ENCODE data around the gene RASA2.
A peak's percentile ranks its signal among the peaks of the same experiment; 100 is the strongest.
"Not testable (repeated sequence)": the region's sequence is repeated elsewhere in the genome, so short reads cannot be mapped to it uniquely, and the experiment has no call there.

RASA2 gene

DNA sequence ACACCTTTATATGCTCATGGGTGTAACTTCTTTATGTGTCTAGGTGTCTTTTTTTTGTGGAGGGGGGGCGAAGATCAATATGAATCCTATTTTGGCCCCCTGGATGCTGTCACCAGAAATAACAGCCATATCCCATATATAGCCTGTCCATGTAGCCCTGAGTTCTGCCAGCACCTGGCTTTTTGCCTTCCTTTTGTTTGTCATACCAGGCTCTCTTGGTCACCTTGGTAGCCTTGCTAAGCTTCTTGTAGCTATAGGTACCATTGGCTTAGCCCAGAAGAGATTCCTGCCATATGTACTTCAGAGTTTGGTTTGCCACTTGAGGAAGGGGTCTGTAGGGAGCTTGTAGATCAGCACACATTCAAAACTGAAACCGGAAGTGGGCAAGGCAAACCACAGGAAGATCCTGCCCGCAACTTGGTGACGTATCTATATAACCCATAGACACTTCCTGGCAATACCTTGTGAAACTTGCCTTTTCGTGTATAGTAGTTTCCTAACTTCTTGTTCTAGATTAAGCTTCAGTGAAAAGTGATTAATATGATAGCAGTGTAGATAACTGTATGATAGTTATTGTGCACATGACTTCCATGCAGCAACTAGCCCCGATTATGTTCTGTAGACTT, 11.9 kb downstream of the RASA2 start:
- peak; percentile 67 for DNase-seq (ENCODE audit: low spot score)

DNA sequence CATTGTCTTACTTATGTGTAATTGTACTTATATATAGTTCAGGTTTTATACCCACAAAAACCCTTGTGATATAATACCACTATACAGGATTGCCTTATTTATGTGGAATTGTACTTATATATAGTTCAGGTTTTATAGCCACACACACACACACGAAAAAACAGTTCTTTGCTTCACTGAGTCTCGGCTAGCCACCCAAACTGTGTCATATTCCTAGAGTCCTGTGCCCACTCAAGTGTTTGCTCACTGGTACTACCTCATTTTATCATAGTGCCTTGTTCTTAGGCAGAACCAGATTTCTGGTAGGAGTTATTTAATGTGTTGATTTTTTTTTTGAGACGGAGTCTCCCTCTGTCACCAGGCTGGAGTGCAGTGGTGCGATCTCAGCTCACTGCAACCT, 12.5 kb downstream of the RASA2 start:
- DNase-seq (ENCODE audit: low spot score) = no peak

DNA sequence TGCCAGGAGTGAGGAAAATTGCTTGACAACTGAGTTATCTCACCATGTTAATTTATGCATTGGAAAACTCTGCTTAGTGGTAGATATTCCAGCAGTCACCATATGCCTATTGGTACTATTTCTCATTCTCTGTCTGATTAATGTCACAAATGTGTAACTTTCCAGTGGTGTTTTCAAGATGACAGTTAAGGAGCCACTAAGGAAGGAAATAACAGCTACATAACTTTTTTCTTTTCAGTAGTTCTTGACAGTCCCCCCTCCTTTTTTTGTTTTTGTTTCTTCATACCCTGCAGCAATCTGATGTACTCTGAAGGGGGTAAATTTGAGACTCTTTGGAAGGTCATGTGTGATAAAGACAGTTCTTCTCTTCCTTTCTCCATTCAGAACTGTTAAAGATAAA, 13.1 kb downstream of the RASA2 start:
- DNase-seq (ENCODE audit: low spot score) = no peak

DNA sequence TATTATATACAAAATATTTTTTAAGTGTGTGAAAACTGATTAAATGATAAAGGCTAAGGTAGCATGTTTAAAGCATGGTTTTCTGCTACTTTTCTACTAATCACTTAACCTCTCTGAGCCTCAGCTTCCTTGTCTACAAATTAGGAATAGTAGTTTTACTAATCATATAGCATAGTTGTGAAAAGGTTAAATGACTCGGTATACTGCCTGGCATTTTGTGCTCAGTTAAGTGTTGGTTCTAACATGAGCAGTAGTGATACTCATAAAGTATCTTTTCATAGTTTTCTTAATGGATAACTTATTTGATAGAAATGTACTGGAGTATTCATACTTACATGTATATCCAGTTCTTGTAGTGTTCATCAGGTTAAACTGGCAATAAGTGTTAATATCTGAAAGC, 13.6 kb downstream of the RASA2 start:
- no peak for DNase-seq (ENCODE audit: low spot score)

DNA sequence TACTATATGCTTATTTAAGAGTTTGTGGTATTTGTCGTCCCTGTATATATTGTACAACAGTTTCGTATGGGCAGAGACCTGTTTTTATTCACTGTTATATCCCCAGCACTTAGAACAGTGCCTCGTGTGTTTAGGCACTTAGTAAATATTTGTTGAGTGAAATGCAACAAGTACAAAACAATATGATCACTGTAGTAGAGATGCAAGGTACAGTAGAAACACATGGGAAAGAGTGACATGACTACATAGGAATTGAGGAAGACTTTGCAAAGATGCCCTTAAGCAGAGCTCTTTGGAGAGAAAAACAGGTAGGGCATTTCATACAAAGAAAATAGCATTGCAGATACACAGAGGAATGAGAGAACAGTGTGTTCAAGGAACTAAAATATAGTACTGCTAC, 18.3 kb downstream of the RASA2 start:
- no peak for DNase-seq (ENCODE audit: low spot score)

DNA sequence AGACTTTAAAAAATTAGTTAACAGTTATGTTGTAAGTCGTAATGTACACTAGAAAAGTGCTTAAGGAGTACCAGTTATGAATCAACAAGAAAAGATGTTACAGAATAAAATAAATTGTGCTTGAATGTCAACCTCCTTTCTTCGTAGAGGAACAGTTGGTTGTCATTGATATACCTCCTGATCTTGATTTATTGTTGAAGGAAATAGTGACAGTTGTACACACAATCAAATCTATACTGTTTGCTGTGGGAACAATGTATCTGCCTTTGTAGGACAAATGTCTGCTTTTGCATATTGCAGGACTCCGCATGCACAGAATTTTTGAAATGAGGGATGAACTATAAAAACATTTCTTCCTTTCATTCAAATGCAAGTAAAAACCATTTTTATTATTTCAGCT, 19.2 kb downstream of the RASA2 start:
- DNase-seq (ENCODE audit: low spot score) = no peak

DNA sequence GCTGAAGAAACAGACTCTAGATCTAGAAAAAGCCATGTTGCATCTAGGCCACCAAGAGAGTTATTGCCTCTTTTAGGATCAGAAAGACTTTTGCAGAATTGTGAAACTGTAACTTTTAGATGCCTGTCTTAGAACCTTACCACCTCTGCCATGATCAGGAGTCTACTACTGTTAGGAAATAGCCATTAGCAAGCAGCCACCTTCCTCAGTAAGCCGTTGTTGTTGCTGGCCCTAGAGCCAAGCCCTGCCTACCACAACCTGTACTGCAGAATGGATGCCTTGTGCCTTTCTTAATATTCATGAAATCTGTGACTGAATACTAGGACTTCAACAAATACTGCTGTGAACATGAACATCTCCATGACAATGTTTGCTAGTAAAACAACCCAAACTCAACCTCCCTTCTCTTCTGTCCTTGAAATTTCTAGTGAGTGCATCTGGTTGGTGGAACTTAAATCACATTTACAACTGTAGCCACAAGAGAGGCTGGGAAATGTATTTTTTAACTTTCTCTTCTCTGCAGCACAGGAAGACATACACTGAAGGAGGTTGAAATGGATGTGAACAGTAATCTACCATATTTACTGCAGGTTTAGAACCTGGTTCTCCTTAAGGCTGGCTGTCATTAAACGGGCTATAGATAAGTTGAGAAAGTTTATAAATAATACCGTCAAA, 20.7 kb downstream of the RASA2 start:
- no peak for DNase-seq (ENCODE audit: low spot score)

DNA sequence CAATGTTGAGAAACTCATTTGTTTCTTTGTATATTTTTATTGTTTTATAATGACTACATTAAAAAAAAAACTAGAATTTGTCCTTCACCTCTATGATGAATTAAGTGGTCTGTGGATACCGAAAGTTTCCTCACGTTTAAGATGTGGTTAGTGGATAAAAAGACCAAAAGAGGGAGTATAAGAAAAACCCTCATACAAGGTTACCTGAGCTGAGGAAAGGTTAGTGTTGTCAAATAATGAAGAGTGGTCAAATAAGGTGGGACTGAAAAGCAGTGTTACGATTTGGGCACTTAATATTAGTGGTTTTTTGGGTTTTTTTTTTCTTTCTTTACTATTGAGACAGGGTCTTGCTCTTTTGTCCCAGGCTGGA, 21.2 kb downstream of the RASA2 start:
- no peak for DNase-seq (ENCODE audit: low spot score)

DNA sequence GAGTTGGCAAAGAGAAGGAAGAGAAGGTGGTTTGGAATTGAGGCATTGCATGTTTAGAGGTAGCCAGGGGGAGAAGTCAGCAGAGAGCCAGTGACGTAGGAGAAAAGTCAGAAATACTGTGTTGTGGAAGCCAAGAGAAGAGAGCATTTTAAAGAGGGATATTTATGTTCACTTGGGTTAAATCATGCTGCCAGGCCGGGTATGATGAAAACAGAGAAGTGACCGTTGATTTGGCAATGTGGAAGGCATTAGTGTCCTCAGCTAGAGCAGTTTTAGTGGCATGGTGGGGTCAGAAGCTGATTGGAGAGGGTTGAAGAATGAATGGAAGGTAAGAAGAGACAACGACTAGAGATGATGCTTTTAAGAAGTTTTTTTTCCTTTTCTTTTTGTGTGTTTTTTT, 24.5 kb downstream of the RASA2 start:
- no peak for DNase-seq (ENCODE audit: low spot score)

DNA sequence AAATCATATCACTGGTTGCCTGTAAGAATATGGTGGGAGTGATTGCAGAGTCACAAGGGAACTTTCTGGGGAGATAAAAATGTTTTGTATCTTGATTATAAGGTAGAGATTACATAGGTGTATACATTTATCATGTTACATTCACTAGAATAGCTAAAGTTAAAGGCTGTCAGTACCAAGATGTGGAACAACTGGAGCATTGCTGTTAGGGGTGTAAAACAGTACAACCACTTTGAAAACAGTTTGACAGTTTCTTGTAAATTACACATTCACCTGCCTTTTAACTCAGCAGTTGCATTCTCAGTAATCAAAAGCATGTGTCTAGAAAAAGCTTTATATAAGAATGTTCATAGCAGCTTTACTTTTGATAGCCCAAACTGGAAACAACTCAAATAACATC, 27.6 kb downstream of the RASA2 start:
- no peak for DNase-seq (ENCODE audit: low spot score)

DNA sequence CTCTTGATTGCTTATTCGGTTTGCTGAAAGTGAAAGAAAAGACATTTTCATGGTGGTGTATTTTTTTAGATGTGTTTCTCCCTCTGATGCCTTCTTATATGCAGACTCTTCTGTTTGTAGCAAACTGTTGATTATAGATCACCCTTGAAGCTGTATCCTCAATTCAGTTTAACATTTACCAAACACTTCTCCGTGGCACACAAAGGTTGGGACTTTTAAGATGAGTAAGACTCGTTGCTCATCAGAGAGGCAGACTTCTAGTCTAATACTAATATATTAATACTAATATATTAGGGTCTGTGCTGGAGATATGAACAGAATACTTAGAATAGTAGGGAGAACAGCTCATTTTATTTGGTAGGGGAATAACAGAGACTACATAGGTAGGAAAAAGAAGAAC, 32.8 kb downstream of the RASA2 start:
- DNase-seq (ENCODE audit: low spot score) = no peak

DNA sequence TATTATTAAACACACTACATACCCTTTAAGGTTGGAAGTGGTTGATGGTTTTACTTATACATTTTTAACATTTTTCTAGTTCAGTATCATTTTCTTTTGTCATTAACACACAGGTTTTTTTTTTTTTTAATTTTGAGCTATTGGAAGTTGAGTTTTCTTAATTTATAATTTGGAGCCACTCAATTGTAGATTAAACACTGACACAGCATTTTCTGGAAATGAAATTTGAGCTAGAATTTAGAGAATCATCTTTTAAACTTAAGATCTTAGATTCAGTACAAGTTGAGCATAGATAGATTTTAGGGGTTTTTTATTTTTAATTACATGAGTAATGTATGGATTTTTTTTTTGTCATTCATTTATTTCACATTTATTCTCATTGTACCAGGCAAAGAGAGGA, 35.0 kb downstream of the RASA2 start:
- no peak for DNase-seq (ENCODE audit: low spot score)

DNA sequence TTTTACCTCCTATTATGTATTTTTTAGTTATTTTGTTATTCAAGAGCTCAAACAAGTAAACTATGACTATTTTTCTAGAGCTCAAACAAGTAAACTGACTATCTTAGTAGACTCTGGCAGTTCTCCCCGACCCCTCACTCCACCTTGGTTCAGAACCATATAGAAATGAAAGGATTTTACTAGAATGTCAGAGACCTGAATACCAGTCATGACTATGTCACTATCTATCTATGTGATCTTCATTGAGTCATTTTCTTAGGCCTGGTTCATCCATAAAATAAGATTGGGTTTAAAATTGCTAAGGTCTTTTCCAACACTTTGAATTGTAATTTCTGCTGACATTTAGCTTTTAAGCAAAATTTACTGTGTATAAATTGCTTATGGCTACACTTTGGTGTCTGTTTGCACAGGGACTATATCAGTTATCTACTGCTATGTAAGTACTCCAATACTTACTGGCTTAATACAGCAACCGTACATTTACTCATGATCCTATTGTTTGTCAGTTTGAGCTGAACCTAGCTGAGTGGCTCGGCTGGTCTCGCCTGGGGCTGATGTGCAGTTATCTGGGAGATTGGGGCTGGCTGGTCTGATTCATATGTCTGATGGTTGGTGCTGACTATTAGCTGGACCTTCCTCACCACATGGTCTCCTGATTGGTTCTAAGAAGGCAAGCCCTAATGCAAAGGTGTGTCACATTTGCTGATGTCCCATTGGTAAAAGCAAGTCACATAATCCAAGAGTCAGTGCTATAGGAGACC, 37.0 kb downstream of the RASA2 start:
- DNase-seq (ENCODE audit: low spot score) = no peak

DNA sequence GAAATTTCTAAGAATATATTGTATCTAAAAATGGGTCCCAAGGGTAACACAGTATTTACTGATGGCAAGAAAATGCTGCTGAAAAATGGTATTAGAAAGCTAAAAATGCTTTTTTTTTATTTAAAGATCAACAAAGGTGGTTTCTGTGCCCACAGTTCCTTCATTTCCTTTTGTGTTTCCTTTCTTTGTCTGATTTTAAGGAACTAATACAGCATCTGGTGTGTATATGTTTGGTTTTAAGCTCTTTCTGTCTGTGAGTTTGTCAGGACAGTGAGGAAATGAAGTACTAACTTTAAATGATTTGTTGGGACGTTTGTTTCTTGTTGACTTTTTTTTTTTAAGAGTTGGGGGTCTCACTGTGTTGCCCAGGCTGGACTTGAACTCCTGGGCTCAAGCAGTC, 38.2 kb downstream of the RASA2 start:
- DNase-seq (ENCODE audit: low spot score) = no peak

DNA sequence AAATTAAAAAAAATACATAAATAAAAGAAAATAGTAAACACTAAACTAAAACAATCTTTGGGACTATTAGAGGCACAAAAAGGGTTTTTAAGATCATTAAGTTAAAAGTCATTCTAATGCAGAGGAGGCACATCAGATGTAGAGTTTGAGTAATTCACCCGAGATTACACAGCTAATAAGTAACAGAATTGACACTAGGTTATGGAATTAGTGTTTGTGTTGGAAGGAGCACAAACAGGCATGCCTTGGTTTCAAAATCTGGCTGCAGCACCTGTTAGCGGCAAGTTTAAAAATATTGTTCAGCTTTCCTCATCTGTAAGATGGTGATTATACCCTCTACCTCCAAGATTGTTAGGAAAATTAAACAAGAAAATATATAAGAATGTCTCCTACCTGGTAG, 39.0 kb downstream of the RASA2 start:
- no peak for DNase-seq (ENCODE audit: low spot score)

DNA sequence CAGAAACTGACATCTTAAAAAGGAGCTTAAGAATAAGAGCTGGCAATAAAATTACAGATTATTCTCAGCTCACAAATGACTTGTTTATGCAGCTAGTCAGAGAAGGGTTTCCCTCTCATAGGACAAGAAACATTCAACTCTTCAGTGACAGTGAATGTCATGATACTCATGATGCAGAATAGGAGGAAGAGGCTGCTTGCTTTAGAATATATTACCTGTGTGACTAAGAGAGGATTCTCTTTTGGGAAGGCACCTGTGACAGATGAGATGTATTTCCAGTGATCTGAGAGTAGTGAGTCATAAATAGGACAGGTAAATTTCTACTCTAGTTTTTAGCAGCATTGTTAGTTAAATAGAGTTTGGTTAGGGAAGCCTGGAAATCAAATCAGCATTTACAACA, 39.9 kb downstream of the RASA2 start:
- no peak for DNase-seq (ENCODE audit: low spot score)

DNA sequence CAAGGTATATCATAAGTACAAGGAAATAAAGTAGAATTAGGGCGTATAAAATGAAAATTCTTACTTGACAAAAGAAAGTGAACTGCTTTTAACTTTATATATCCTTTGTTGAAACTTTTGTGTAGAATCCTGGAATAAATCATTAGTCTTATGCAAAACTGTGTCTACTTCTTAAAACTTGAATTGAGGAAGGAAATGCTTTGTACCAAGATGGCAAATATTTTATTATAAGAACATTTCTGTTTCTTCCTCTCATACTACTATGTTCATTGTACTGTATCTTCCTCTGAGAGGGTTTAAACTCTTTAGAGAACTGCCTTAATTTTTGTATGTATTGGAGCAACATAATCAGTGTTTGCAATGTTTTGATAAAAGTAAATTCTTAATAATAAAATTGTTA, 42.0 kb downstream of the RASA2 start:
- no peak for DNase-seq (ENCODE audit: low spot score)

DNA sequence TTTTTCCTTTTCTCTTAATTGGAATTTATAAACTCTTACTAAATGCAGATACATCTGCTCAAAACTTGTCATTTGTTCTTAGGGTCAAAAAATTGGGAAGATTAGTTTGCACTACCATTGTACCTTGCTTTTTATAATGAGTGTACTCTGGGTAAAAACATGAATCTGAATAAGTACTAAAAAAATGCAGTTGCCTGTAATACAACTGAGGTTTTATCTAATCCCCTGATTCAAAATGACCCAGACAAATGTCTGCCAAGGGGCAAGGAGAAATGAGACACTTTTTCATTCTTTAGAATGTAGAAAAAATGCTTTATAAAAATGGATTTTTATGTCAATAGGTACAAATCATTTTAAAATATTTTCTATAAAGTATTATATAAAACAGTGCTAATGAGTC, 42.4 kb downstream of the RASA2 start:
- DNase-seq (ENCODE audit: low spot score) = no peak

DNA sequence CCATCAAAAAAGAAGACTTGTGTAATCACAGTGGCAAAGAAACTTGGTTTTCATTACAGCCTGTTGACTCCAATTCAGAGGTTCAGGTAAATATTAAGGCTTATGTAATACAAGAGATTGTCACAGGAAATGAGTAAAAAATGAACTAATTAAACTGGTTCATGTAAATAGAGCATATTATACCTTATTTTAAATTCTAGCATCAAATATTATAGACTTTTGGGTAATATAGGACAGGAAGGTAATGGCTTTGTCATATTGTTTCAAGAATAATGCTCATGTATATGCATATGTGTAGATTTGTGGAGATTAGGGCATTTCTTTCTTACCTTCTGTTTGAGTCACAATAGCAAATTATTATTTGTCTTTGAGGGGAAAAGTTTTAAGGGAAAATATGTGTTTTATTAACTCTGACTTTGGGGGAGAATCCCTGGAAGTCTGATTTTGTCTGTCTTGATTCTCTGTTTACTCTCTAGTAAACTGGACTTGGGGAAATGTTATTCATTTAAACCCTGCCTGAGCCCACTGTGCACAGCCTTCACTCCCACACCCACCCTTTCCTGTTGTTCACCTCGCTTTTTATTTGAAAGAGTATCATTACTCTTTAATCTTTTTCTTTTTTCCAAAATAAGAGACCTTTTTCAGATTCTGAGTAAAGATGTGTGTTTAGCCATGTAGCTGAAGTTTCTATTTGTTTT, 43.0 kb downstream of the RASA2 start:
- DNase-seq (ENCODE audit: low spot score) = no peak

DNA sequence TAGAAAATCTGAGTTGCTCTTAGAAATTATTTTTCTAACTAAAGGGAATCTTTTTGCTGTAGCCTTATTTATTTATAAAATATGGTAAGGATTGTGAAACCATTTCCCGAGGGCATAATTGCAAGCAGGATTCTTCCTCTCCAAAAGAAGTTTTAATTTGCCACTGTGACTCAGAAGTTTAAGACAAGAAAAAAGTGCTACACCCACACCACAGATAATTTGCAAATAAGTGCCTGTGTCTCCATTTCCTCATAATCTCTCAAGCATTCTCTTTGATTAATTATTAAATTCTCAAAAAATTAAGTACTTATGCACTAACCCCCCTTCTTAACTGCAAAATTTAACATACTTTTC, 43.6 kb downstream of the RASA2 start:
- DNase-seq (ENCODE audit: low spot score) = no peak

DNA sequence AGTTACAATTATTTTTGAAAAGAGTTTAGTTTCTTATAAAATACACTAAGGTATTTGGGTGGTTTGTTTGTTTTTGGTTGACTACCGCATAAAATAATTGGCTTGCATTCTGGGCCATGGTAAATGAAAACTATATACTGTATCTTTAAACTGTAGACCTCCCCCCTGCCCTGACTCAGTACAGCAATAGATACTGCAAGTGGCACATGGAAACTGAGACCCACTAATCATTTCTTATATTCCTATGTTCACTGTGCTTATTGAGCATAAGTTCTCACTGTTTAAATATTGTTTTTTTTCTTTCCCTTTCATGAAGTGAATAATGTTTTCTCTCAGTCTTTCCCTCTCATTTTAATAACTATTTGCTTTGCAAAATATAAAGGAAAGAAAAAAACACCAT, 45.8 kb downstream of the RASA2 start:
- DNase-seq (ENCODE audit: low spot score) = no peak

DNA sequence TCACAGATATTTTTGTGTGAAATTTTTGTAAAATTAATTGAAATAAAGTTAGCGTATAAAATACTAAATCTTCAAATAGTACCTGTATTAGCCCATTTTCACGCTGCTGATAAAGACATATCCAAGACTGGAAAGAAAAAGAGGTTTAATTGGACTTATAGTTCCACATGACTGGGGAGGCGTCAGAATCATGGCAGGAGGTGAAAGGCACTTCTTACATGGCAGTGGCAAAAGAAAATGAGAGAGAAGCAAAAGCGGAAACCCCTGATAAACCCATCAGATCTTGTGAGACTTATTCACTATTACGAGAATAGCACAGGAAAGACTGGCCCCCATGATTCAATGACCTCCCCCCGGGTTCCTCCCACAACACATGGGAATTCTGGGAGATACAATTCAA, 49.2 kb downstream of the RASA2 start:
- not testable (repeated sequence) for DNase-seq (ENCODE audit: low spot score)

DNA sequence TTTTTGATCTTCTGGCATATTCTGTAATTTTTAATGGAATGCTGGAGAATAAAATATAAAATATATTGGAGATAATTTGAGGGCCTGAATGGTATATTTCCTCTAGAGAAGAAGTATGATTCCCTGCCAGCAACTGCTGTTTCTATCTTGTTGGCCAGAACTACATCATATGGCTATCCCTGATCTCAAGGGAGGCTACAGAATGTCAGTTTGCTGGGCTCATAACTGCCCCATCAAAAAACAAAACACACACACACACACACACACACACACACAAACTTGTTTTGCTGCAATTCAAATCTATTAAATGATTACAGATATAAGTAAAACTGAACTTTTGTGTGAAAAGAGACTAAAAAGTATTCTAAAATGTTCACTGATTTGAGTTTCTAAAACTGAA, 51.0 kb downstream of the RASA2 start:
- no peak for DNase-seq (ENCODE audit: low spot score)

All from hematopoietic multipotent progenitor cell treated with erythropoietin and hydrocortisone succinate and interleukin-3 and kit ligand, for 15 days (in vitro differentiated cells).